GM13977 (cell line): ENCODE measurements around the gene RANBP1.
A peak's percentile ranks its signal among the peaks of the same experiment; 100 is the strongest.

Experiments used
- DNase-seq: peaks from one replicate; pipeline ENCODE4 v3.0.0; 2012; ENCODE audit warnings: low spot score
- in situ Hi-C: fragments of 300-500 bp; cut with MboI; formaldehyde crosslinking; loops from one replicate; pipeline ENCODE4 v1.12.0; 2022; ENCODE audit warnings: low sequenced_read_pairs, low pct_unique_long_range_greater_than_20kb, mixed read lengths, inconsistent platforms; ENCODE audit not compliant: unreplicated experiment
- TF ChIP-seq, protein P1 (sequence below): IDR thresholded peaks from 2 replicates; pipeline ENCODE4 v1.5.1; 2012; ENCODE audit warnings: mild to moderate bottlenecking, control low read depth; ENCODE audit not compliant: insufficient read depth; ENCODE audit errors: extremely low read depth, missing control alignments

RANBP1 gene

DNA sequence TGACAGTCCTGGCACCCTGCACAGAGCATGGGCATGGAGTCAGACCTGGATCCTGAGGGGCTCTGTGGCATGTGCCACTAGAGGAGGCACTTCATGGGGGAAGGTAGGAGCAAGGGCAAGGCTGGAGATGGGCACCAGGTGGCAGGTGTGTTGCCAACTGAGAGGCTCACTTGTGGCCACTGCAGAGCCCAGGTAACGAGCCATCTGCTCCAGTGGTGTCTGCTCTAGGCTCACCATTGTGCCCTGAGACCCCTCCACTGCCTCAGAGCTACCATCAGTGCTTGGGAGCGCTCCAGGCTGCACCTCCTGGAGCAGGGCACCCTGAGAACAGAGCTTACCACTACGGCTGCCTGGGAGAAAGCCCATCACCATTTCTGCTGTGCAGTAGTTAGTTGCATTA is 14.4 kb downstream of the RANBP1 start:
- no peak for DNase-seq
- in situ Hi-C loops = no loop called here
- TF ChIP-seq, protein P1, sequence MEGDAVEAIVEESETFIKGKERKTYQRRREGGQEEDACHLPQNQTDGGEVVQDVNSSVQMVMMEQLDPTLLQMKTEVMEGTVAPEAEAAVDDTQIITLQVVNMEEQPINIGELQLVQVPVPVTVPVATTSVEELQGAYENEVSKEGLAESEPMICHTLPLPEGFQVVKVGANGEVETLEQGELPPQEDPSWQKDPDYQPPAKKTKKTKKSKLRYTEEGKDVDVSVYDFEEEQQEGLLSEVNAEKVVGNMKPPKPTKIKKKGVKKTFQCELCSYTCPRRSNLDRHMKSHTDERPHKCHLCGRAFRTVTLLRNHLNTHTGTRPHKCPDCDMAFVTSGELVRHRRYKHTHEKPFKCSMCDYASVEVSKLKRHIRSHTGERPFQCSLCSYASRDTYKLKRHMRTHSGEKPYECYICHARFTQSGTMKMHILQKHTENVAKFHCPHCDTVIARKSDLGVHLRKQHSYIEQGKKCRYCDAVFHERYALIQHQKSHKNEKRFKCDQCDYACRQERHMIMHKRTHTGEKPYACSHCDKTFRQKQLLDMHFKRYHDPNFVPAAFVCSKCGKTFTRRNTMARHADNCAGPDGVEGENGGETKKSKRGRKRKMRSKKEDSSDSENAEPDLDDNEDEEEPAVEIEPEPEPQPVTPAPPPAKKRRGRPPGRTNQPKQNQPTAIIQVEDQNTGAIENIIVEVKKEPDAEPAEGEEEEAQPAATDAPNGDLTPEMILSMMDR = no peak

DNA sequence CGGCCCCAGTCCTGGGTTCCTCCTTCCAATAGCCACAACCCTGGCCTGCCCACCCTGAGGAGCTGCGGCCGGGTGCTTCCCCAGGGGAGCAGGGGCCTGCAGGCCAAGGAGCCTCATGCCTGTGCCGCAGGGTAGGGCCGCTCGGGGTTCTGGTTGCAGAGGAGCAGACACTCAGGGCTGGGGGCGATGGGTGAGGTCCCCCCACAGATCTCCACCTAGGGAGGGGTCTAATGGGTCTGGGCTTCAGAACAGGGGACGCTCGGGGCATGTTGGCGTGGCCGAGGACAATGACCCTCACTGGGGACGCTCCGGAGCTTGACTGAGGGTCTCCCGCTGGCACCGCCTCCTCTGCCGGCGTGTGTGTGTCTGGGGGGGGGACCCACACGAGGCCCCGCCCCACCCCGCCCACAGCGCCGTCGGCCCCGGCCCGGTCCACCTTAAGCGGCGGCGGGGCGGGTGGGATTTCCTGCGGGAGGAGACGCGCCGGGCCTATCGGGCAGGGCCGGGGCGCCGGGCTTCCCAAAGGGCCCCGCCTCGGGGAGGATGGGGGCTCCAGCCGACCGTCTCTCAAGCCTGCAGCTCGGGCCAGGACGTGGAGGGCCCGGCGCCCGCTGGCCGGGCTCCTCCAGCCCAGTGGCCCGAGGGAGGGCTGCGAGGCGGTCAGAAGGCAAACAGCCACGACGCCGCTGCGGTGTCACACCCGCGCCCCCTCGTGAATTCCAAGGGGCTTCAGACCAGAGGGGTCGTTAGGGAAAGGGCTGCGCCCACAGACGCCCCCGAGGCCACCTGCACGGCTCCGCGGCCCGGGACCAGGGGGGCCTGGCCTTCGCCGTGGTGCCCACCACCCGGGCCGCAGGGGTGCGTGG is 15.1 kb downstream of the RANBP1 start:
- in situ Hi-C loops = no loop called here
- DNase-seq = peak; percentile 92
- TF ChIP-seq, protein P1 = no peak

DNA sequence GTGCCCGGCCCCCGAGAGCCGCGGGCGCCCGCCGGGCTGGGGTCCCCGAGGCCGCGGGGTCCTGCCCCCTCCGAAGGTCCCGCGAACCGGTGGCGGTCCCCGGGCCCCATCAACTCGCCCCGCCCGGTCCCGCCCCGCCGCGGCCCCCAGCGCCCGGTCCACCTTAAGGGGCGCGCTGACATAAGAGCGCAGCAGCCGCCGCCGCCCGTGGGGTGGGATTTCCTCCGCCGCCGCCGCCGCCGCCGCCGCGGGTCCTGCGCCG is 15.6 kb downstream of the RANBP1 start, which contains the start of gene ZDHHC8:
ZDHHC8 (plus strand) TSS at position 208 of the 262 bp plus-strand sequence. CDS start 144 bp downstream, outside the sequence.
- DNase-seq = peak; percentile 85
- in situ Hi-C loops = no loop called here
- TF ChIP-seq, protein P1 = no peak

DNA sequence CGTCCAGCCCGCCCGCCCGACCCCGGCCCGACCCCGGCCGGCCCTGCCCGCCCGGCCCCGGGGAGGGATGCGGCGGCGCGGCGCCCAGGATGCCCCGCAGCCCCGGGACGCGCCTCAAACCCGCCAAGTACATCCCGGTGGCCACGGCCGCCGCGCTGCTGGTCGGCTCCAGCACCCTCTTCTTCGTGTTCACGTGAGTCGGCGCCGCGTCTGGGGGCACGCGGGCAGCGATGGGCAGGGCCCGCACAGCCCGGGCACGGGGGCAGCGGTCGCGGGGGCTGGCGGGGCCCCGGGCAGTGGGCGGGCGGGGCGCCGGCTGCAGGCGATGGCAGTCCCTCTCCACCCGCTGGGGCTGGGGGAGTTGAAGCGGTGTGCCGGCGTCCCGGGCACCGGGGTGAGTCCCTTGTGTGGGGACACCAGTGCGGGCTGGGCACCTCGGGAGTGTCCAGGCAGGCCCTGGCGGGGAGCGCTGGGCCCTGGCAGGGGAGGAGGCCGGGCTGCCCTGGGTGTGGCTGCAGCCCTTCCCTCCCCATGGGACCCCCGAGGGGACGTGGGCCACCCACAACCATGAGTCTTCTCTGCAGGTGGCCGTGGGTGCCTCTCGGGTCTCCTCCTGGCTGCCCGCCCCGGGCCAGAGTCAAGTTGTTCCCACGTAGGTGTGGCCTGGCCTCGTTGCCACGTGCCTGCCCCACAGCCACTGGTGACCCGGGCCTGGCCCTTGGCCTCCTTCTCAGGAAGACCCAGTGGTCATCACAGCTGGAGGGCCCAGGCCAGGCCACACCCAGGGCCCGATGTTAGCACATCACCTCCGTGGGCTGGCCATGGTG is 16.2 kb downstream of the RANBP1 start:
- DNase-seq = no peak
- TF ChIP-seq, protein P1 = no peak
- in situ Hi-C loops = no loop called here

DNA sequence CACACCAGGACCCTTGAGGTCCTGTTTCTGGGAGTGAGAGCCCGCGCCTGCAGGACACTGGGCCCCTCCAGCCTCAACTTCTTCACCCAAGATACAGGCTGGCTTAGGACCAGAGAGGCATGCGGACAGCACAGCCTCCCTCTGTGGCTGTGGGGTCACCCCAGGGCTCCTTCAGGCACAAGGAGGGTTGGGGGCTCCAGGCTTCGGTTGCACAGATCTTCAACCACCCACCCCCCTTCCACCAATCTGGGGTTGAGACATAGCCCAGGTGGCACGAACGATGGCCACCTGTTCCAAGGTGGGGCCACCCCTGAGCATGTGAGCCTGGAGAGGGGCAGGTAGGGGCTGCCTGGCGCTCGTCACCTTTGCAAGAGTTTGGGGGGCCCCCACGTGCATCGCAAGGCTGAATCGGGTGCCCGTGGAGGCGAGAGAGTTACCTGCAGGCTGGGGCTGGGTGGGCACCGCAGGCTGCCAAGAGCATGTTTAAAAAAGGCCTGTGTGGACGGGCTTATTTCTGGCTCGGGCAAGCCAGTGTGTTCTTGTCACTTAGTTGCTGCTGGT is 16.9 kb downstream of the RANBP1 start:
- in situ Hi-C loops = no loop called here
- TF ChIP-seq, protein P1 = no peak
- DNase-seq = no peak

DNA sequence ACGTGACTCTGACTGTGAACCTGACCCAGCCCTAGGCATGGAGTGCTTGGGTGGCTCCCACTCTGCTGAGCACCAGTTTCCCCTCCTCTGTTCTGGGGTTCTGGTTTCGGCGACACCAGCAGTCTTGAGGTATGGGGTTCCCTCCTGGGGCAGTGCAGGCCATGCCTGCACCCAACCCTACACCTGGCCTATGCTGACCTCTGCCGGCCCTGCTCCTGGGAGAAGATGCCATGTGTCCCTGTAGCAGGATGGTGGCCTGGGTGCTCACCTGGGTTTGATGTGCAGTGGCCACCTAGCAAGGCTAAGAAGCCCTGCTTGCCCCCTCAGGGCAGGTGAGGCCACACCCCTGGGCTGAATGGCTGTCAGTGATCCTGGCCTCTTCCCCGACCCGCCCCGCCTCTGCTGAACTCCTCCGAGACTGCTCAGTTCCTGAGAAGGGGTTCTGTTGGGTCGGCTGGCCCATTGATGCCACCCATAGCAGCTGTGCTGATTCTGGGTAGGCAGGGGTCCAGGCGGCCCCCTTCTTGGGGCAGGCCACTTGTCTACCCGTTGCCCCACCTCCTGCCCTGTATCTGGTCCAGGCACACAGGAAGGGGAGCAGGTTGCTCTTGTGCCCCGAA is 18.1 kb downstream of the RANBP1 start:
- TF ChIP-seq, protein P1 = no peak
- in situ Hi-C loops = no loop called here
- DNase-seq = no peak
